GM23248 (cell line): Measurements from ENCODE around the gene PSMD14.

Source experiments
- EZH2 ChIP-seq: fragments of 200-600 bp; sonication (generic); IDR thresholded peaks from 2 replicates; pipeline ENCODE4 v1.6.1; 2018; ENCODE audit warnings: antibody characterized with exemption, mild to moderate bottlenecking; ENCODE audit not compliant: insufficient read depth, poor library complexity, severe bottlenecking
- EZH2phosphoT487 ChIP-seq: fragments of 200-600 bp; sonication (generic); IDR thresholded peaks from 2 replicates; pipeline ENCODE4 v1.6.1; 2018; ENCODE audit warnings: antibody characterized with exemption, moderate library complexity, mild to moderate bottlenecking, low read depth; ENCODE audit not compliant: insufficient read depth

GRCh38 chr2:161303535-161304050 lies 4.6 kb upstream of the PSMD14 start:
- TF ChIP-seq EZH2phosphoT487 (no peak), EZH2 (no peak)
